ENCODE data around the gene ACTBL2. TPM values are rescaled to one million over a fixed set of nuclear protein-coding genes. Genes with fewer than 3 reads are reported as not detected.

The ACTBL2 gene
- total RNA-seq, 1 donor from 2014 or later, result not detected

DNA sequence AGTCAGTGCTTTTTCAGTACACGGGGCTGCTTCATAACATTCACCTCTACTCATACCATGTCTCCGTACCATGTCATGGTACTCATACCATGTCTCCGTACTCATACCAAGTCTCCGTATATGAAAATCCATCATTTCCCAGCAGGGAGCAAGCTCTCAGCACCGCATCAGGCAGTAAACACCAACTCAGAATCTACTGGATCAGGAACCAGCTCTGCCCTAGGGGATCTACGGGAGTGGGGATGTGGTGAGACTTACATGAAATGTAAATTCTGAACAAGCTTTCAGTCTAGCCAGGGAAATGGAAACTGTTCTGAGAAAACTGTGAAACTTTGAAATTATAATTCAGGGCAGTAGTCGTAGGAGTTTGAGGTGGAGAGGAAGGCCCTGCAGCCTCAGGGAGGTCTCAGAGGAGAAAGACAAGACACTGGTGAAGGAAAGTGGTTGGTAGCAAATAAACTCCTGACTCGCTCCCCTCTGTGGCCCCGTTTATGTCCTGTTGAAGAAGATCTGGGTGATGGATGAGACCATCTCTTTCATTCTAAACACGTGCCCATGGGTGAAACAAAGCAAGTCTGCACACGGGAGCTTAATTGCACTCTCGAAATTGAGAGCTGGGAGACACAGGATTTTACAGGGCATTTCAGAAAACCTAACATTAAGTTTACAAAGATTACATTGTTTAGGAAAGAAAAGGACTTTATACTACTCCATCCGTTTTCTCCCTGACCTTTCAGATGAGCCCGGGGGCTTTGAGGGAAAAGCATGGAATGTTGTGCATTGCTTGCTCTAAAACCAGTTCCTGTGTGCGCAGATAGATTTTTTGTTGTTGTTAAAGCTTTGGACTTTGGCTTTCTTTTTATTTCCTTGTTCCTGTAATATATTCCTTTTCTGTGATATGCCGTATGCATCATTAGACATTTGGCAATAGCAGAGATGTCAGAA, 26.8 kb downstream of the ACTBL2 start:
- H3K4me1 ChIP-seq, result peaks cover 4 to 26% of the 10 kb centered on the region in 2 donors
- no peaks in the 10 kb centered on the region for H3K36me3 ChIP-seq
- no peaks in the 10 kb centered on the region for H3K9me3 ChIP-seq
- TF ChIP-seq, protein P1, sequence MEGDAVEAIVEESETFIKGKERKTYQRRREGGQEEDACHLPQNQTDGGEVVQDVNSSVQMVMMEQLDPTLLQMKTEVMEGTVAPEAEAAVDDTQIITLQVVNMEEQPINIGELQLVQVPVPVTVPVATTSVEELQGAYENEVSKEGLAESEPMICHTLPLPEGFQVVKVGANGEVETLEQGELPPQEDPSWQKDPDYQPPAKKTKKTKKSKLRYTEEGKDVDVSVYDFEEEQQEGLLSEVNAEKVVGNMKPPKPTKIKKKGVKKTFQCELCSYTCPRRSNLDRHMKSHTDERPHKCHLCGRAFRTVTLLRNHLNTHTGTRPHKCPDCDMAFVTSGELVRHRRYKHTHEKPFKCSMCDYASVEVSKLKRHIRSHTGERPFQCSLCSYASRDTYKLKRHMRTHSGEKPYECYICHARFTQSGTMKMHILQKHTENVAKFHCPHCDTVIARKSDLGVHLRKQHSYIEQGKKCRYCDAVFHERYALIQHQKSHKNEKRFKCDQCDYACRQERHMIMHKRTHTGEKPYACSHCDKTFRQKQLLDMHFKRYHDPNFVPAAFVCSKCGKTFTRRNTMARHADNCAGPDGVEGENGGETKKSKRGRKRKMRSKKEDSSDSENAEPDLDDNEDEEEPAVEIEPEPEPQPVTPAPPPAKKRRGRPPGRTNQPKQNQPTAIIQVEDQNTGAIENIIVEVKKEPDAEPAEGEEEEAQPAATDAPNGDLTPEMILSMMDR (IDR thresholded peaks at IDR 0.05), result no peak
- no peak for DNase-seq (ENCODE audit: low spot score in 2 of 2)
- intact Hi-C loops (cut with DNase I), result no loop called here
- no peak overlapping the region for H3K4me3 ChIP-seq
- no peaks in the 10 kb centered on the region for H3K27me3 ChIP-seq
- no peak overlapping the region for H3K27ac ChIP-seq

DNA sequence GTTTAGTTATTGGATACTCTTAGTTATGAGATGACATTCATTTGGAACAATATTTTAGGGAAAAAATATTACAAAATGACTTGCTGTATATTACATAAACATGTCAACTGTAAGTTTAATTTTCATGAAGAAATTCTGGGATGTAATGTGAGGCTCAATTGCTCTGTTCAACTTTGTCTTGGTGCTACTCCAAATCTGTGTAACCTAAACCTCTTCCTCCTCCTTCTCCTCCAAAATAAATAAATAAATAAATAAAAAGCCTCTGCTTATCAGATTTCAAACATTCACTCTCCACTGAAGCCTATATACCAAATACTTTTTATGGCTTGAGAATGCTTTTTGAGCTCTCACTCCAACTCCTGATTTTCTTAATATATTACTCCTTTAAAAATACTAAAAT, 27.7 kb downstream of the ACTBL2 start:
- no peaks in the 10 kb centered on the region for H3K36me3 ChIP-seq
- no peak overlapping the region for H3K27ac ChIP-seq
- peaks cover 4 to 30% of the 10 kb centered on the region in 2 donors for H3K4me1 ChIP-seq
- no peak overlapping the region for H3K4me3 ChIP-seq
- DNase-seq (ENCODE audit: low spot score in 2 of 2), result no peak
- TF ChIP-seq, protein P1 (IDR thresholded peaks at IDR 0.05), result no peak
- intact Hi-C loops (cut with DNase I), result loop anchor here (5.0 kb wide), 1 partner anchor 48 kb away; no protein-coding TSS in a partner anchor
- H3K27me3 ChIP-seq, result no peaks in the 10 kb centered on the region
- no peaks in the 10 kb centered on the region for H3K9me3 ChIP-seq

DNA sequence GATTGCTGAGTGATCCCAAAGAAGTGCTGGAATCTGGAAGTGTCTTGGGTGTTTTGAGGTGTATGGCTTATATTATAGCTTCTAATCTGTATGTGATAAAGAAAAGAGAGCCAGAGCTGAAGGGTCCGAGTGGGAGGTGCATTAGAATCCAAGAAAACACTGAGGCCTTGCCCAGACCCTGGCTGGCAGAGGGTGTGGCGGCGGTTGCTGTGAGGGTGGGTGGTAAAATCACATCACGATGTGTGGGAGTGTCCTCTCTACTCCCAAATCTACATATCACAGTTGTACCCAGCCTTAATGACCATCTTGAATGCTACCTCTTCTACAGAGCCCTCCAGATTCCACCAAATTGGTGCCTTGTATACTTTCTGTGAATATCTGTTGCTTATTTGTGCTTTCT, 28.9 kb downstream of the ACTBL2 start:
- TF ChIP-seq, protein P1 (IDR thresholded peaks at IDR 0.05), result no peak

DNA sequence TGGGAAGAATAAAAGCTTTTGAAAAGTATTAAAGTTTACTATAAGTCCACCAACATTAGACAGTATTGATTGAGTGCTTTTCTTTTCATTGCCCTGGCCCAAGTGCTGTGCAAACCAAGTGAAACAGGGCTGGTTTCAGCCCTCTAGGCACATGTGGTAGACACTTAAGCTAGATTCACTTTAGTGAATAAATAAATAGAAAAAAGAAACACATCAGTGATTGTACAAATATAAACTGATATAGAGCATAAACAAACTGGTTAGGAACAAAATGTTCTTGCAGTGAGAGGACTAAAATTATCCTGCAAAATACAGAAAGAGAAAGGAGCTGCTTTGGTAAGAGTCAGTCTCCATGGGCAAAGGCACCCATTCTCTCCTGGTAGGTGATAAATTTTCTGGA, 29.7 kb downstream of the ACTBL2 start:
- TF ChIP-seq, protein P1 (IDR thresholded peaks at IDR 0.05), result no peak
- no peaks in the 10 kb centered on the region for H3K9me3 ChIP-seq
- H3K27me3 ChIP-seq, result no peaks in the 10 kb centered on the region
- no peak overlapping the region for H3K4me3 ChIP-seq
- DNase-seq (ENCODE audit: low spot score in 2 of 2), result no peak
- peaks cover 8 to 43% of the 10 kb centered on the region in 2 donors for H3K4me1 ChIP-seq
- no peaks in the 10 kb centered on the region for H3K36me3 ChIP-seq
- intact Hi-C loops (cut with DNase I), result loop anchor here (5.0 kb wide), 1 partner anchor 46 kb away; no protein-coding TSS in a partner anchor
- peak overlapping the region; percentile 58 to 71 for H3K27ac ChIP-seq

More for the DNA sequence above, 28.9 kb downstream of the ACTBL2 start:
- DNase-seq (ENCODE audit: low spot score in 2 of 2), result no peak
- Histone ChIP-seq H3K4me3 (no peak overlapping the region), H3K27me3 (no peaks in the 10 kb centered on the region), H3K27ac (peak overlapping the region in 1 of 2 donors; percentile 71), H3K36me3 (no peaks in the 10 kb centered on the region), H3K4me1 (peaks cover 7 to 35% of the 10 kb centered on the region in 2 donors), H3K9me3 (no peaks in the 10 kb centered on the region)
- intact Hi-C loops (cut with DNase I), result loop anchor here (5.0 kb wide), 1 partner anchor 46 kb away; no protein-coding TSS in a partner anchor

DNA sequence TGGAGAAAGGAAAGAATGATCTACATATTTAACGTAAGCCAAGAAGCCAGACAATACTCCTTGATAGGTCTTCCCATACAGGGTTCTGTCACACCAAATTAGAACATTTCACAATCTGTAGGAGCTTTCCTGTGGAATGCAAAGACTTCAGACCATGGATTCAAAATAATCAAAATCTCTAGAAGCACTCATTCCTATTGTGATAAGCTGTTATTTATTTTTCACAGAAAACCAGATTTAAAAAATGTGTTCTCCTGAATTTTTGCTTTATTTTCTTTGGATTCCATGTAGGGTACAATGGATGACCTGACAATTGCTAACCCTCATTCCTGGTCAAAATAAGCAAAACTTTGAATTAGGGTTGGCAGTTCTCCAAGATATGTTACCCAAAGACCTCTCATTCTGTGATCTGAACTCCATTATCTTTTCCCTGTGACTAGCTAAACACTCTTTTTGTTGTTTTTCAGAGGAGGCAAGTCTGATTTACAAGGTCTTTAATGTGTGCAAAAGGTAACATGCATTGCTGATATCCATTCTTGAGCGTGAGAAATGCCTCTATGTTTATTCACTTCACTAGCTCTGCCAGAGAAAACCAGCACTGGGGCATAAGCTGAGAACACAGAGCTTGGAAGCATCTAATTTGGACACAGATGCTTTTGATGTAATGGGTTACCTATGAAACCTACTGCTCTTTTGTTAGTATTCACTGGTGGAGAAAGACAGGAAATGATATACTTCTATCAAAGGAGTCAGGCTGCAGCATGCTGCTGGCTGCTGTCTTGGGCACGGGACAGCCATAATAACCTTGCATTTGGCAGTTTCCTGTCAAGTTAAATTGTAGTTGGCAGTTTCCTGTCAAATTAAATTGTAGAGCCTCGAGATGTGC, 31.4 kb downstream of the ACTBL2 start:
- Histone ChIP-seq H3K4me3 (no peak overlapping the region), H3K4me1 (peaks cover 8 to 44% of the 10 kb centered on the region in 2 donors), H3K27me3 (no peaks in the 10 kb centered on the region), H3K9me3 (no peaks in the 10 kb centered on the region), H3K27ac (peak overlapping the region; percentile 58 to 71), H3K36me3 (no peaks in the 10 kb centered on the region)
- no peak for DNase-seq (ENCODE audit: low spot score in 2 of 2)
- TF ChIP-seq, protein P1 (IDR thresholded peaks at IDR 0.05), result no peak
- intact Hi-C loops (cut with DNase I), result loop anchor here (5.0 kb wide), 1 partner anchor 44 kb away; no protein-coding TSS in a partner anchor

Measured in ascending aorta (tissue), 2 donors.